Epidermal melanocyte (primary cell): ENCODE data around the gene SPEF2.

Experiments used
- DNase-seq: peaks from one replicate; pipeline ENCODE4 v3.0.0; 2011; ENCODE audit warnings: low spot score; ENCODE audit not compliant: insufficient read length

The SPEF2 gene, protein sequence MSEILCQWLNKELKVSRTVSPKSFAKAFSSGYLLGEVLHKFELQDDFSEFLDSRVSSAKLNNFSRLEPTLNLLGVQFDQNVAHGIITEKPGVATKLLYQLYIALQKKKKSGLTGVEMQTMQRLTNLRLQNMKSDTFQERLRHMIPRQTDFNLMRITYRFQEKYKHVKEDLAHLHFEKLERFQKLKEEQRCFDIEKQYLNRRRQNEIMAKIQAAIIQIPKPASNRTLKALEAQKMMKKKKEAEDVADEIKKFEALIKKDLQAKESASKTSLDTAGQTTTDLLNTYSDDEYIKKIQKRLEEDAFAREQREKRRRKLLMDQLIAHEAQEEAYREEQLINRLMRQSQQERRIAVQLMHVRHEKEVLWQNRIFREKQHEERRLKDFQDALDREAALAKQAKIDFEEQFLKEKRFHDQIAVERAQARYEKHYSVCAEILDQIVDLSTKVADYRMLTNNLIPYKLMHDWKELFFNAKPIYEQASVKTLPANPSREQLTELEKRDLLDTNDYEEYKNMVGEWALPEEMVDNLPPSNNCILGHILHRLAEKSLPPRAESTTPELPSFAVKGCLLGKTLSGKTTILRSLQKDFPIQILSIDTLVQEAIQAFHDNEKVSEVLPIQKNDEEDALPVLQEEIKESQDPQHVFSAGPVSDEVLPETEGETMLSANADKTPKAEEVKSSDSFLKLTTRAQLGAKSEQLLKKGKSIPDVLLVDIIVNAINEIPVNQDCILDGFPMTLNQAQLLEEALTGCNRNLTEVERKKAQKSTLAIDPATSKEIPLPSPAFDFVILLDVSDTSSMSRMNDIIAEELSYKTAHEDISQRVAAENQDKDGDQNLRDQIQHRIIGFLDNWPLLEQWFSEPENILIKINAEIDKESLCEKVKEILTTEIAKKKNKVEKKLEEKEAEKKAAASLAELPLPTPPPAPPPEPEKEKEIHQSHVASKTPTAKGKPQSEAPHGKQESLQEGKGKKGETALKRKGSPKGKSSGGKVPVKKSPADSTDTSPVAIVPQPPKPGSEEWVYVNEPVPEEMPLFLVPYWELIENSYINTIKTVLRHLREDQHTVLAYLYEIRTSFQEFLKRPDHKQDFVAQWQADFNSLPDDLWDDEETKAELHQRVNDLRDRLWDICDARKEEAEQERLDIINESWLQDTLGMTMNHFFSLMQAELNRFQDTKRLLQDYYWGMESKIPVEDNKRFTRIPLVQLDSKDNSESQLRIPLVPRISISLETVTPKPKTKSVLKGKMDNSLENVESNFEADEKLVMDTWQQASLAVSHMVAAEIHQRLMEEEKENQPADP (N-terminal part only)

DNA sequence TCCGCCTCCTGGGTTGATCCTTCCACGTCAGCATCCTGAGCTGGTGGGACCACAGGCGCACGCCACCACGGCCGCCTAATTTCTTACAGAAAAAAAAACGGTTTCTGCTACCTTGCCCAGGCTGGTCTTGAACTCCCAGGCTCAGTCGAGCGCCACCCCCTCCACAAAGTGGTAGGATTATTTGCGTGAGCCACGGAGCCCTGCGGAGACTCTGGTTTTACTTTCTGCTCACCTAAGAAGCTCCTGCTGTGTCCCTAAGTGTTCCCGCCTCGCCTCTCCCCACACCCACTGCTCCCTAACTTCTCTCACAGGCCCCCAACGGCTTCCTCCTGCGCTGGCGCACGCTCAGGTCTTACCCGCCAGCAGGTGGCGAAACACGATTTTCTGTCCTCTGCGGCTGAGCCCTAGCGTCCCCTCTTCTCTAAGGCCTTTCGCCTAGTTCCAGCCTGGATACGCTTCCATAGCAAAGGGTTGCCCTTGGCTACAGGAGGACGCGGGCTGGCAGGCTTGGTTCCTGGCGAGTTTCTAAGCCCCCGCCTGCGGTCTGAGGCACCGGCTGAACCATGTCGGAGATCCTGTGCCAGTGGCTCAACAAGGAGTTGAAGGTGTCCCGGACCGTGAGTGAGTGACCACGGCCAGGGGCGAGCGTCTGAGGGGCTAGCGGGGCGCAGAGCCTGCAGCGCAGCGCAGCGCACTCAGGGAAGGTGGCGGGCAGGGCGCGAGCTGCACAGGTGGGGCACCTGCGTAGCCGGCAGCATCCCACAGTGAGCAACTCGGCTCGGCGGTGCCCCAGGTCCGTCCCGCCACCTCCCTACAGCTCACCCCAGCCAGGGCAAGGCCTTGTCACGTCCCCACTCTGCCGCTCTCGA lies at the start of gene SPEF2:
Gene SPEF2, plus strand, starts transcription at position 429 of the 869 bp plus-strand sequence. Its CDS starts 135 bp downstream, at position 564.
- DNase-seq, result peak; percentile 73

DNA sequence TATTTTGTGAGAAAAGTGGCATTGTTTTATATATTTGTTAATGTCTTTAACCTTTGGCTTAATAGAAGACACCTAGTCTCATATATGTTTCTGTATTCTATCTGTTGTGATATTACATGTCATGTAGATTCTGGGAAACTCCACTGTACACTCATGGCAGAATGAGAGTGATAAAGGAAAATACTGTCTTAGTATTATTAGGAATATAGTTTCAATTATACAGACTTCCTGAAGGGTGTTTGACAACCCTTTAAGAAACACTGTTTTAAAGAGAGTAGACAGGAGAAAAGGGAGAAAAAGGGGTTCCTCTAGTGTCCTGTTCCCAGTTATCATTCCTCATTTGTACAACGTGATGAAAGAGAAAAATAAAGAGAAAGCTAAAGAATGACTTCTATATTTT lies 42.1 kb upstream of the SPEF2 start:
- DNase-seq, result no peak

DNA sequence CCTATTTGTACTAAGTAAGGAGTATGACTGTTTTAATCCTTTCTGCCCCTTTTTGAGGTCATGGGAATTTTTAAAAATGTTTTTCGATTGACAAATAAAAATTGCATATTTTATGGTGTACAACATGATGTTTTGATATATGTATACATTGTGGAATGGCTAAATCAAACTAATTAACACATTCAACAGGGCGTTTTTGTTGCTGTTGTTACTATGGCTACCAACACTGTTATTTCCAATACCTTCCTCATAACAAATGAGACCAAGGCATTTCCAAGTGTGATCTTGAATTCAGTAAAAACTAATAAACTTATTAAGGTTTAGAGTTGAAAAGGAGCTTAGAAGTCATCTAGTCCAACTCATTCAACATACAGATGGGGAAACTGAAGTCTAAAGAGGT lies 30.2 kb upstream of the SPEF2 start:
- no peak for DNase-seq

DNA sequence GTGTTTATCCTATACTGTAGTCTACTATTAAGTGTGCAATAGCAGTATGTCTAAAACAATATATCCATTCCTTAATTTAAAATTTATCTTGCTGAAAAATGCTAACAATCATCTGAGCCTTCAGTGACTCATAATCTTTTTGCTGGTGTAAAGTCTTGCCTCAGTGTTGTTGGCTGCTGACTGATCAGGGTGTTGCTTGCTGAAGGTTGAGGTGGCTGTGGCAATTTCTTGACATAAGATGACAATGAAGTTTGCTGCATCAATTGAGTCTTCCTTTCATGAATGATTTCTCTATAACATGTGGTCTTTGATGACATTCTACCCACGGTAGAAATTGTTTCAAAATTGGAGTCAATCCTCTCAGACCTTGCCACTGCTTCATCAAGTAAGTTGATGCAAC lies 24.3 kb upstream of the SPEF2 start:
- DNase-seq, result no peak

DNA sequence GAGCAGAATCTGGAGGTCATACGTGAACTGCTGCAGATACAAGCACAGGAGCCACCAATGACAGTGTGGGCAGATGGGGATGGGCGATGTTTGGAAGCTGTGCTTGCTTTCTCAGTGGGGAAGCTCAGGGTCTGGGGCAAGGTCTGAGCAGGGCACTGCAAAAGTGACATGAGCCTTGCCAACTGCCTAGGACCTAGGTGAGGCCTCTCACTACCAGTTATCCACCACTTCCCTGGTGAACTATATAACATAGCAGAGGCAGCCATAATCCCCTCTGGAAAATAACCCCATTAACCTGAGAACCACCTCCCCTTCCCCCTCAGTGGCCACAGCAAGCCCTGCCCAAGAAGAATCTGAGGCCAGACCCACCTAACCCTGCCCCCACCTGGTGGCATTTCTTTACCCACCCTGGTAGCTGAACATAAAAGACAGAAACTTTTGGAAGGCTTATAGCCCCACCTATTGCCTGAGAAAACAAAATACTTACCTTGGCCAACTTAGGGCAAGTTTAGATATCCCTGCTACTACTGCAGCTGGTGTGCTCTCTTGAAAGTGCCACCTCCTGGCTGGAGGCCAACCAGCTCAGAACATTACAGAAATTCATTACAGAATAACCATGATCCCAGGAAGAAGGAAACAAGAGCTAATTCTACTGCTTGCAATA lies 18.8 kb upstream of the SPEF2 start:
- no peak for DNase-seq

DNA sequence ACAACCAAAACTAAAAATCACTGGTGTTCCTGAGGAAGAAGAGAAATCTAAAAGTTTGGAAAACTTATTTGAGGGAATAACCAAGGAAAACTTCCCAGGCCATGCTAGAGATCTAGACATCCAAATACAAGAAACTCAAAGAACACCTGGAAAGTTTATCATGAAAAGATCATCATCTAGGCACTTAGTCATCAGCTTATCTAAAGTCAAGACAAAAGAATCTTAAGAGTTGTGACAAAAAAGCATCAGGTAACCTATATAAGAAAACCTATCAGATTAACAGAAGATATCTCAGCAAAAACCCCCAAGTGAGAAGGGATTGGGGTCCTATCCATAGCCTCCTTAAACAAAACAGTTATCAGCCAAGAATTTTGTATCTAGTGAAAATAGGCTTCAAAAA lies 17.1 kb upstream of the SPEF2 start:
- DNase-seq, result no peak

DNA sequence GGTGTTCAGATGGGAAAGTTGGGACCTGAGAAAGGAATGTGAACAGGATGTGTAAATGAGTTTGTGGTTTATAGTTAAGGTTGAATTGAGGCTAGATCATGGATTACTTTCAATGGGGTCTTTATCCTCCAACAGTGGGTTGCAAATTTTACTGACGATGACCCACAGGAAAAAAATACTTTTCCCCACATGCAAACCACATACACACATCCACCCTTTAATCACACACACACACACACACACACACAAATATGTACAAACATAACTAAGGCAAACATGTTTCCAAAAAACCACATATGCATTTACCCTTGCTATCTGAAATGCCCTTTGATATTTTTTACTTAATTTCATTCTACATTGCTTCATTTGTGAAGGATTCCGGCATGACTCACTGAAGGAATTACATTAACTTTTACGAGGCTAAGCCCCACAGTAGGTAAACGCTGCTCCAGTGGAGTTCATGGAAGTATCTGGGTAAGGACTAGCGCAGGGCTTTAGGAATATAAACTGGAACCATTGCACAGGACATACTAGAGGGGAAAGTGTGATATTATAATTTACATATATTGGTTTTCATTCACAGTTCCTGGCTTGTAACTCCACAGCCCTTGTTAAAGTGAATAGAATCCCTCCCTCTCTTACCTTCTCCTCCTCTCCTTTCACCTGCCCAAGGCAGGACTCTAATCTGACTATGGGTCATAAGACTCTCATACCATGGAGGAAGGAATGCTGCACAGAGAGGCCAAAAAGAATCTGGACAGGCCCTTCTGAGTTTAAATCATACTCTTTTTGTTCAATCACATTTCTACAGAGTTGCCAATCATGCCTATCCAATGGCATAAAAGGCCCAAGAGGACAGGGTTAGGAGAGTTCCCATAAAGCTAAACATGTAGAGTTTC lies 8.5 kb upstream of the SPEF2 start:
- no peak for DNase-seq

DNA sequence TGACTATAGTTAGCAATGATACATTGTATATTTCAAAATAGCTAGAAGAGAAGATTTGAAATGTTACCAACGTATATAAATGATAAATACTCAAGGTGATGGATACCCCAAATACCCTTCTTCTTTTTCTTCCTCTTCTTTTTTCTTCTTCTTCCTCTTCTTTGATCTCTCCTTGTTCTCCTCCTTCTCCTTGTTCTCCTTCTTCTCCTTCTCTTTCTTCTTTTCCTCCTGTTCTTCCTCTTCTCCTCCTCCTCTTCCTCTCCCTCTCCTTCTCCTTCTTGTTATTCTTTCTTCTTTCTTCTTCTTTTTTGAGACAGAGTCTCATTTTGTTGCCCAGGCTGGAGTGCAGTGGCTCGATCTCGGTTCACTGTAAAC lies 616 bp upstream of the SPEF2 start:
- DNase-seq, result no peak

DNA sequence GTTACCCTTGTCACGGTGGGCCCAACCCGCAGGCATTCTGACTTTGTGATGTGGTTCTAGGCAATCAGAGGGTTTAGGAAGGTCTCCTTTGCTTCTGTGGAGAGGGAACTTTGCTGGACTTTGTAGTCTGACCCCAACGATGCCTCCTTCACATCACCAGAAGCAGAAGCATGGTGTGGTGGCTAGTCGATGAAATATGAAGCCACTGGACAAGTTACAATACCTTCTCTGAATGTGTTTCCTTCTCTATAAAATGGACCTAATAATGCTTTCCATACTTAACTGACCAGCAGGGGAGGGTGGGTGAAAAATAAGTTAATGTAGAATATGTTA lies 607 bp downstream of the SPEF2 start:
- no peak for DNase-seq

DNA sequence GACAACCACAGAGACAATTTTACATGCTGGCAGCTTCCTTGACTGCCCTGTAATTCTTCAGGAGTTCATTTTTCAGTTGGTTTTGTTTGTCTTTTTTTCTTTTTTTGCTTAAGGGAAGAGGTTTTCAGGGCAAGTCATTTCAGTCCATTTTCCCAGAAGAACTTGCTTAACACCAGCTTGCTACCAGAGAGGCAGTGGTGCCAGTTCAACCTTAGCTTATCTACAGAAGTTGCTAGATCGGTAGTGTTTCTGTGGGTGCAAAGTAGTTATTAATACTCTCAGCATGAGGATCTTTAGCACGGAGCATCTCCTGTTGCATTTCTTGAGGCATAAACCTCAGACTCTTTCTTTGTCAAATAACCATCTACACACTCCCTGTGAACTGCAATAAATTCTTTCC lies 1.1 kb downstream of the SPEF2 start:
- no peak for DNase-seq

DNA sequence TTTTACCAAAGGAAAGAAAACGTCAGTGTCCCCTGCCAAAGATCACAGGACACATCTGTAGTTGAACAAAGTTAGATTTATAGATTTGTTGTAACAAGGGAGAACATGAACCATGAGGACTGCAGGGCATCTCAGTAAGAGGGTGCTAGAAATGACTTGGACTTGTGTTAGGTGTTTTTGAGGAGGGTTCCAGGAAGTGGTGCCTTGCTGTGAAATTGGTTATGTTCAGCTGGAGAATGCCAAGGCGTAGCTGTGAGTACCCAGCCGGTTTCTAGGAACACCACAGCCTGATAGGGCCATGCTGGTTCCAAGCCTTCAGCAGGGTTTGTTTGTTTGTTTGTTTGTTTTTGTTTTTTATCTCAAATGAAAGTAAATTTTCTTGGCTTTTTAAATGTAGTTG lies 5.3 kb downstream of the SPEF2 start:
- no peak for DNase-seq

DNA sequence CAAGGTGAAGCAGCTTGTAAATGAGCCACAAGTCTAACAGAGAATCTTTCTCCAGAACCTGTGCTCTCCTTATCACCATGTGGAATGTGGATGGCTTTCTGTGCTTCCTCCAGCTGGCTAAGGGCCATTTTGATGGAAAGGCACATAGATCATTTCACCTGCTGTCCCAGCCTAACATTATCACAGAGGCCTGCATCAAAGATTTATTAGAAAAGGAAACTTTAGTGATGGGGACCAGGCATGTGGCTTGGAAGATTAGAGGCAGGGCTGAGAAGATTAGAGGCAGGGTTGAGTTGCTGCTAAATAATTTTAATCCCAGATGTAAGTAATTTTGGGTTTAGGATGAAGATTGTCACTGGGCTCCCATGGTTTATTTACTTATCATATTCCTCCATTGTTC lies 6.3 kb downstream of the SPEF2 start:
- no peak for DNase-seq

DNA sequence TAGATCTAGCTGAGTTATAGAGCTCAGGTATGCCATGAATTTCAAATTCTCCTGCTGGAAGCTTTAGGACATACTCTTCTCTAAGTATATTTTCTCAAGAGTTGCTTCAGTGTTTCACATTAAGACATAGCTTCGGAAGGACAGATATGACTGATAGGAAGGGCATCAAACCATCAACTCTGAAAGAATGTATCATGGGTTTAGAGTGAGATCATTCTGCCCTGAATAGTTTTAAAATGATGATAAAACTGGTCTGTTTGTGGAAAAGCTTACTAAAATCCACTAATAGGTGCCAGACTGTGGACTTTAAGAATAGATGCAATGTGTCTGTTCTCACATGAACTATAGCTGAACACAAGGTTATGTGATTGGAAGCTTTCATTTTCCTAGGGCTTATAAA lies 8.4 kb downstream of the SPEF2 start:
- DNase-seq, result no peak

DNA sequence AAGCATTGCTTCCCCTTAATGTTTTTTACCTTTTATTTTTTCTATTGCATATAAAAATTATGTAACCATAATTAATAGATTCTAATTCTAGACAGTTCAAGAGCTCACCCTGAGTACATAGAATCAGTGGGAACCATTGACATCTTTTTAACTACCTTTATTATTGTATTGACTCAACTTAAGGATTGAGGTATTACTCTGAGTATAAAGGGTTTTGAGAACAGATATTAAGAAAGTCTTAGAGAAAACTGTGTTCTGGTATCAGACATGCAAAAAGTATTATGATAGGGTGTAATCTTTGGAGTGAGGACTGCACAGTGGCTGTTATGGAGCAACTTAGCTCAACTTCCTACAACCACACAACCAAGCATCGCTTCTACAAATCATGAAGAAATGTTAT lies 8.9 kb downstream of the SPEF2 start:
- no peak for DNase-seq

DNA sequence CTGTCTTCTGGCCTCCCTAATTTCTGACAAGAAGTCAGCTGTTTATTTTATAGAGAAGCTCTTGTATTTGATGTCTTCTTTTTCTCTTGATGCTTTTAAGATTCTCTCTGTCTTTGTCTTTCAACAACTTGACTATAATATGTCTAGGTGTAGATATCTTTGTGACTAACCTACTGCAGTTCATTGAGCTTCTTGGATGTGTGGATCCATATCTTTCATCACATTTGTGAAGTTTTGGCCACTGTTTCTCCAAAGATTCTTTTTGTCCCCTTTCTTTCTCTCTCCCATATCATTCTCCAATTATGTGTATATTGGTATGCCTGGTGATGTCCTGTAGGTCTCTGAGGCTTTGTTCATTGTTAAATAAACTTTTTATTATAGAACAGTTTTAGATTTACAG lies 16.7 kb downstream of the SPEF2 start:
- DNase-seq, result no peak

DNA sequence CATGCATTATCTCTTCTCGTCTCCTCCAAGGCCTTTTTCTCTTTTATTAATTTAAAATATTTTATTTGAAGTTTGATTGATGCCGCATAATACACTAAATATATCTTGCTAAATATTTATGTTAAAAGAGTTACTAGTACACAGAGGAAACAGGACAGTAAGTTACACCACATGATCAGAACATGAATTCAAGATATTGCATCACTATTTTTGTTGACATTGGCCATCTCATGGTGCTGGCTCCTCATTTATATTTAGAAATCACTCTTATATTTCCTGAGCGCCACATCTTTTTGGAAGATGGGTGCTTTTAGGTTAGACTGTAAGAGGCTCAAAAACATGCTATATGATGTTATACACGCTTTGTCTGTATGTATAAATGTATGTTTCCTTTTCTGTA lies 23.0 kb downstream of the SPEF2 start:
- DNase-seq, result no peak

DNA sequence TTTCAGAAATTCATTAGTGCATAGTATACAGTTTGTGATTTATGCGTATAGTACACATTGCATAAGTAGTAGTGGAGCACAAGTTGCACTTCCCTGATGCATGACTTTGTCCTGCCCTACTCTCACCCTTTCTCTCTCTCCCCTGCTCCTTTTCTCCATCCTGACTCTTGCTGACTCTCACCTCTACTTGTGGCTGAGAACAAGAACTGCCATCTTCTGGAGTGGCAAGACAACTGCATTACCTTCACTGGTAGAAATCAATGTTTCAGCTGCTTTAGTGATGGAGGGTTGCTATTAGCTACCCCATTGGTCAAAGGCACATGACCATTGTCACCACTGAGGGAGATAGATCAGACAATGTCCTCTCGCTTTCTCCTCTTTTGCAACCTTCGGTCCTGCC lies 26.9 kb downstream of the SPEF2 start:
- DNase-seq, result no peak

DNA sequence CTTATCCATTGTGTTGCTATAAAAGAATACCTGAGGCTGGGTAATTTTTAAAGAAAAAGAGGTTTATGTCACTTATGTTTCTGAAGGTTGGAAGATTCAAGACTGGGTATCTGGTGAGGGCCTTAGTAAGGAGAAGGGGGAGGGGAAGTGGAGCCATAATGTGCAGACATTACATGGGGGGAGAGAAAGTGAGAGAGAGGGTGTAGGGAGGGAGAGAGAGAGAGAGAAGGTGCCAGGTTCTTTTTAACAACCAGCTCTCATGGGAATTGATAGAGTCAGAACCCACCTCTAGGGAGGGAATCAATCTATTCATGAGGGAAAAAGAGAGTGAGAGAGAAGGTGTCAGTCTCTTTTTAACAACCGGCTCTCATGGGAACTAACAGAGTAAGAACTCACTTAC lies 29.5 kb downstream of the SPEF2 start:
- DNase-seq, result no peak

DNA sequence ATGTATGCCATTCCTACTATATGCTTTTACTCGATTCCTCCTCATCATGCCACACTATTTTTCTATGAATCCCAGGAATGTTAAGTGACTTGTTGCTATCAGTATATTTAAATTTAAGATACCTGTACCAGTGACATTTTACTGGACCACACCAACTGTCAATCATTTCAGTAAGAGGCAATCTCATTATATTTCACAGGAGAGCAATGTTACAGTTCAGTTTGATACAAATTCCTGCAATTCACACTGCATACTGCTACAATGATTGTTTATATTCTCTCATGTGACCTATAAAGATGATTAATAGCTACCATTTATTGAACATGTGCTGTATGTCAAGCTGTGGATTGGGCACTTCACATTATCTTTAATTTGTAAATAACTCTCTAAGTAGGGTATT lies 30.0 kb downstream of the SPEF2 start:
- no peak for DNase-seq
